Mesendoderm (in vitro differentiated cells): ENCODE results near the gene CCDC85A.

ENCODE experiments used
- DNase-seq: peaks from one replicate; pipeline ENCODE4 v3.0.0; 2013
- H2AK5ac ChIP-seq: 2 replicates; pipeline ENCODE4 v1.6.1; 2013; ENCODE audit warnings: low read length, inconsistent platforms
- H2BK120ac ChIP-seq: 2 replicates; pipeline ENCODE4 v1.6.1; 2013; ENCODE audit warnings: low read depth, mild to moderate bottlenecking, low read length, moderate library complexity, mixed read lengths
- H2BK15ac ChIP-seq: replicated peaks from 2 replicates; pipeline ENCODE4 v1.6.1; 2013; ENCODE audit warnings: low read depth, mild to moderate bottlenecking, moderate library complexity
- H2BK5ac ChIP-seq: 2 replicates; pipeline ENCODE4 v1.6.1; 2013; ENCODE audit warnings: low read length, inconsistent platforms
- H3K18ac ChIP-seq: 2 replicates; pipeline ENCODE4 v1.6.1; 2013; ENCODE audit warnings: mild to moderate bottlenecking, low read length, mixed read lengths
- H3K23ac ChIP-seq: one replicate; pipeline ENCODE4 v1.6.1; 2013; ENCODE audit warnings: low read length
- H3K27ac ChIP-seq: 2 replicates; pipeline ENCODE4 v1.5.1; 2013; ENCODE audit warnings: low read depth, mild to moderate bottlenecking, inconsistent platforms, low read length, moderate library complexity
- H3K27me3 ChIP-seq: 2 replicates; pipeline ENCODE4 v1.6.1; 2013; ENCODE audit warnings: low read length, control low read depth, mild to moderate bottlenecking, inconsistent platforms; ENCODE audit not compliant: insufficient read depth, poor library complexity
- H3K36me3 ChIP-seq: 2 replicates; pipeline ENCODE4 v1.6.1; 2013; ENCODE audit warnings: low read length, inconsistent platforms; ENCODE audit not compliant: control insufficient read depth, insufficient read depth
- H3K4ac ChIP-seq: one replicate; pipeline ENCODE4 v1.6.1; 2013; ENCODE audit warnings: low read depth, mild to moderate bottlenecking, low read length, moderate library complexity
- H3K4me1 ChIP-seq: 2 replicates; pipeline ENCODE4 v1.6.1; 2013; ENCODE audit warnings: low read depth, low read length, inconsistent platforms; ENCODE audit not compliant: control insufficient read depth
- H3K4me2 ChIP-seq: 2 replicates; pipeline ENCODE4 v1.6.1; 2013; ENCODE audit warnings: low read length
- H3K4me3 ChIP-seq: 2 replicates; pipeline ENCODE4 v1.5.1; 2013; ENCODE audit warnings: mild to moderate bottlenecking, low read length
- H3K56ac ChIP-seq: one replicate; pipeline ENCODE4 v1.6.1; 2013; ENCODE audit warnings: low read length
- H3K79me1 ChIP-seq: 2 replicates; pipeline ENCODE4 v1.6.1; 2013; ENCODE audit warnings: low read length, inconsistent platforms
- H3K79me2 ChIP-seq: 2 replicates; pipeline ENCODE4 v1.6.1; 2013; ENCODE audit warnings: mild to moderate bottlenecking, low read length; ENCODE audit not compliant: control insufficient read depth, insufficient read depth
- H3K9ac ChIP-seq: 2 replicates; pipeline ENCODE4 v1.6.1; 2013; ENCODE audit warnings: low read length, inconsistent platforms
- H4K5ac ChIP-seq: one replicate; pipeline ENCODE4 v1.6.1; 2013; ENCODE audit warnings: low read length
- H4K8ac ChIP-seq: one replicate; pipeline ENCODE4 v1.6.1; 2013; ENCODE audit warnings: low read depth, mild to moderate bottlenecking, control low read depth, low read length, moderate library complexity
- WGBS: extraction: QIAGEN DNeasy Blood & Tissue Kit; methylation state at CpG from one replicate; pipeline ENCODE4 v1.1.7; 2013; ENCODE audit warnings: low lambda C conversion rate, missing lambda C conversion rate; ENCODE audit not compliant: insufficient coverage; ENCODE audit errors: extremely low coverage; 5-methylcytosine and 5-hydroxymethylcytosine counted together

Gene CCDC85A

GRCh38 chr2:56314371-56314770 lies 130.6 kb downstream of the CCDC85A start:
- no peak overlapping the region for H2AK5ac ChIP-seq
- no peak overlapping the region for H3K23ac ChIP-seq
- H3K27ac ChIP-seq: no peak overlapping the region
- no peaks in the 10 kb centered on the region for H3K79me2 ChIP-seq
- H2BK120ac ChIP-seq: no peak overlapping the region
- no peaks in the 10 kb centered on the region for H3K4me1 ChIP-seq
- H3K9ac ChIP-seq: no peak overlapping the region
- no peak overlapping the region for H2BK15ac ChIP-seq
- no peak overlapping the region for H3K56ac ChIP-seq
- H4K8ac ChIP-seq: no peak overlapping the region
- H3K36me3 ChIP-seq: no peaks in the 10 kb centered on the region
- no peaks in the 10 kb centered on the region for H3K79me1 ChIP-seq
- H2BK5ac ChIP-seq: no peak overlapping the region
- no peak overlapping the region for H3K4ac ChIP-seq
- no peak overlapping the region for H4K5ac ChIP-seq
- no peak for DNase-seq
- H3K18ac ChIP-seq: no peak overlapping the region
- no peak overlapping the region for H3K4me3 ChIP-seq
- no peaks in the 10 kb centered on the region for H3K27me3 ChIP-seq
- no peak overlapping the region for H3K4me2 ChIP-seq
- no CpG with 5 or more reads among the region's 1 CpG for WGBS

GRCh38 chr2:56314796-56315195 lies 131.0 kb downstream of the CCDC85A start:
- no peak overlapping the region for H2BK5ac ChIP-seq
- H4K5ac ChIP-seq: no peak overlapping the region
- DNase-seq: no peak
- H3K27ac ChIP-seq: no peak overlapping the region
- no peak overlapping the region for H3K4me3 ChIP-seq
- no CpG with 5 or more reads among the region's 2 CpGs for WGBS
- H2BK15ac ChIP-seq: no peak overlapping the region
- H4K8ac ChIP-seq: no peak overlapping the region
- no peaks in the 10 kb centered on the region for H3K36me3 ChIP-seq
- no peaks in the 10 kb centered on the region for H3K27me3 ChIP-seq
- no peak overlapping the region for H2AK5ac ChIP-seq
- H3K4me2 ChIP-seq: no peak overlapping the region
- H3K4me1 ChIP-seq: no peaks in the 10 kb centered on the region
- H2BK120ac ChIP-seq: no peak overlapping the region
- H3K23ac ChIP-seq: no peak overlapping the region
- no peak overlapping the region for H3K18ac ChIP-seq
- no peak overlapping the region for H3K4ac ChIP-seq
- no peaks in the 10 kb centered on the region for H3K79me2 ChIP-seq
- H3K56ac ChIP-seq: no peak overlapping the region
- H3K79me1 ChIP-seq: no peaks in the 10 kb centered on the region
- no peak overlapping the region for H3K9ac ChIP-seq

GRCh38 chr2:56315376-56315775 lies 131.6 kb downstream of the CCDC85A start:
- Histone ChIP-seq H3K23ac (no peak overlapping the region), H3K56ac (no peak overlapping the region), H3K4ac (no peak overlapping the region), H2BK120ac (no peak overlapping the region), H2AK5ac (no peak overlapping the region), H3K4me1 (no peaks in the 10 kb centered on the region), H3K27ac (no peak overlapping the region), H3K18ac (no peak overlapping the region), H3K27me3 (no peaks in the 10 kb centered on the region), H3K79me2 (no peaks in the 10 kb centered on the region), H4K5ac (no peak overlapping the region), H3K79me1 (no peaks in the 10 kb centered on the region), H2BK5ac (no peak overlapping the region), H4K8ac (no peak overlapping the region), H3K36me3 (no peaks in the 10 kb centered on the region), H3K4me3 (no peak overlapping the region), H2BK15ac (no peak overlapping the region), H3K4me2 (no peak overlapping the region), H3K9ac (no peak overlapping the region)
- no peak for DNase-seq

- no peak overlapping the region for H2BK120ac ChIP-seq
- no peak overlapping the region for H4K5ac ChIP-seq
- DNase-seq: no peak
- WGBS: no CpG with 5 or more reads among the region's 3 CpGs
- H4K8ac ChIP-seq: no peak overlapping the region
- H2AK5ac ChIP-seq: no peak overlapping the region
- H3K79me2 ChIP-seq: no peaks in the 10 kb centered on the region
- no peaks in the 10 kb centered on the region for H3K36me3 ChIP-seq
- no peak overlapping the region for H3K4me3 ChIP-seq
- H3K4me2 ChIP-seq: no peak overlapping the region
- no peak overlapping the region for H3K27ac ChIP-seq
- no peak overlapping the region for H3K56ac ChIP-seq
- H3K4me1 ChIP-seq: no peaks in the 10 kb centered on the region
- no peaks in the 10 kb centered on the region for H3K27me3 ChIP-seq
- no peak overlapping the region for H2BK15ac ChIP-seq
- no peak overlapping the region for H2BK5ac ChIP-seq
- no peak overlapping the region for H3K4ac ChIP-seq
- no peak overlapping the region for H3K9ac ChIP-seq
- H3K79me1 ChIP-seq: no peaks in the 10 kb centered on the region
- H3K18ac ChIP-seq: no peak overlapping the region
- H3K23ac ChIP-seq: no peak overlapping the region
Measured at GRCh38 chr2:56316011-56316410, 132.2 kb downstream of the CCDC85A start.

- no peaks in the 10 kb centered on the region for H3K36me3 ChIP-seq
- no peak for DNase-seq
- no peak overlapping the region for H3K4me2 ChIP-seq
- no peak overlapping the region for H3K4me3 ChIP-seq
- no peak overlapping the region for H3K56ac ChIP-seq
- no peak overlapping the region for H3K9ac ChIP-seq
- H3K79me2 ChIP-seq: no peaks in the 10 kb centered on the region
- H2BK120ac ChIP-seq: no peak overlapping the region
- H3K4me1 ChIP-seq: no peaks in the 10 kb centered on the region
- no peak overlapping the region for H3K18ac ChIP-seq
- no CpG with 5 or more reads among the region's 4 CpGs for WGBS
- no peak overlapping the region for H3K4ac ChIP-seq
- no peaks in the 10 kb centered on the region for H3K79me1 ChIP-seq
- no peak overlapping the region for H2BK15ac ChIP-seq
- no peak overlapping the region for H3K27ac ChIP-seq
- H4K8ac ChIP-seq: no peak overlapping the region
- H4K5ac ChIP-seq: no peak overlapping the region
- no peaks in the 10 kb centered on the region for H3K27me3 ChIP-seq
- no peak overlapping the region for H2BK5ac ChIP-seq
- no peak overlapping the region for H3K23ac ChIP-seq
- no peak overlapping the region for H2AK5ac ChIP-seq
Measured at GRCh38 chr2:56318147-56318546, 134.4 kb downstream of the CCDC85A start.

- Histone ChIP-seq H2BK120ac (no peak overlapping the region), H3K27ac (no peak overlapping the region), H3K4me3 (no peak overlapping the region), H2AK5ac (no peak overlapping the region), H4K8ac (no peak overlapping the region), H3K4me2 (no peak overlapping the region), H3K79me1 (no peaks in the 10 kb centered on the region), H2BK15ac (no peak overlapping the region), H3K9ac (no peak overlapping the region), H3K4me1 (no peaks in the 10 kb centered on the region), H3K56ac (no peak overlapping the region), H2BK5ac (no peak overlapping the region), H3K18ac (no peak overlapping the region), H4K5ac (no peak overlapping the region), H3K79me2 (no peaks in the 10 kb centered on the region), H3K4ac (no peak overlapping the region), H3K27me3 (no peaks in the 10 kb centered on the region), H3K36me3 (no peaks in the 10 kb centered on the region), H3K23ac (no peak overlapping the region)
- WGBS: no CpG with 5 or more reads among the region's 3 CpGs
- no peak for DNase-seq
Measured at GRCh38 chr2:56325661-56326345, 142.0 kb downstream of the CCDC85A start.
